GM06990 (cell line): ENCODE data around the gene SLC9B1.
"Not testable (repeated sequence)": the region's sequence is repeated elsewhere in the genome, so short reads cannot be mapped to it uniquely, and the experiment has no call there.

ENCODE experiments used
- DNase-seq: peaks from one replicate; pipeline ENCODE4 v3.0.0-alpha.2; 2011; ENCODE audit not compliant: insufficient read length; ENCODE audit errors: extremely low read depth
- H3K27me3 ChIP-seq: replicated peaks from 2 replicates; pipeline ENCODE4 v1.6.0; 2011; ENCODE audit warnings: low read length; ENCODE audit not compliant: control insufficient read depth, insufficient read depth
- H3K36me3 ChIP-seq: 2 replicates; pipeline ENCODE4 v1.5.1; 2011; ENCODE audit warnings: low read length; ENCODE audit not compliant: control insufficient read depth, insufficient read depth
- H3K4me3 ChIP-seq: replicated peaks from 2 replicates; pipeline ENCODE4 v1.5.1; 2011; ENCODE audit warnings: low read depth, mild to moderate bottlenecking, control low read depth, low read length
- TF ChIP-seq, protein P1 (sequence below): IDR thresholded peaks from 2 replicates; pipeline ENCODE4 v1.5.1; 2011; ENCODE audit warnings: low read length, control low read depth, mild to moderate bottlenecking, inconsistent platforms; ENCODE audit not compliant: insufficient read depth, poor library complexity, severe bottlenecking

SLC9B1 gene

DNA sequence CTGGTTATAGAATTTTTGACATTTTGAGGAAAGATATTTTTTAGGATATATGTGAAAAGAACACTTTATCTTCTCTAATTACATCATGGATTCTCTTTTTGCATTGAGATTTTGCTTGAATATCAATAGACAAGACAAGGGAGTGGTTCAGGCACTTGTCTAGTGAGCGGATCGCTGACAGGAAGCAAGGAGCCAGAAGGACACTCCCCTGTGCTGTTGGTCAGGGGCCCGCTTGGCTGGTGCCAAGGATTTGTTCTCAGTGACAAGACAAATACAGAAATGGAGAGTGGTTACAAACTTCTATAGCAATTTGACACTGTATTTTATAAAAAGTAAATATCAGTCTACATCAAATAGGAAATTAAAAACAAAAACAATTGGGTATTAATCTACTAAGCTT lies 60.0 kb downstream of the SLC9B1 start:
- TF ChIP-seq, protein P1, sequence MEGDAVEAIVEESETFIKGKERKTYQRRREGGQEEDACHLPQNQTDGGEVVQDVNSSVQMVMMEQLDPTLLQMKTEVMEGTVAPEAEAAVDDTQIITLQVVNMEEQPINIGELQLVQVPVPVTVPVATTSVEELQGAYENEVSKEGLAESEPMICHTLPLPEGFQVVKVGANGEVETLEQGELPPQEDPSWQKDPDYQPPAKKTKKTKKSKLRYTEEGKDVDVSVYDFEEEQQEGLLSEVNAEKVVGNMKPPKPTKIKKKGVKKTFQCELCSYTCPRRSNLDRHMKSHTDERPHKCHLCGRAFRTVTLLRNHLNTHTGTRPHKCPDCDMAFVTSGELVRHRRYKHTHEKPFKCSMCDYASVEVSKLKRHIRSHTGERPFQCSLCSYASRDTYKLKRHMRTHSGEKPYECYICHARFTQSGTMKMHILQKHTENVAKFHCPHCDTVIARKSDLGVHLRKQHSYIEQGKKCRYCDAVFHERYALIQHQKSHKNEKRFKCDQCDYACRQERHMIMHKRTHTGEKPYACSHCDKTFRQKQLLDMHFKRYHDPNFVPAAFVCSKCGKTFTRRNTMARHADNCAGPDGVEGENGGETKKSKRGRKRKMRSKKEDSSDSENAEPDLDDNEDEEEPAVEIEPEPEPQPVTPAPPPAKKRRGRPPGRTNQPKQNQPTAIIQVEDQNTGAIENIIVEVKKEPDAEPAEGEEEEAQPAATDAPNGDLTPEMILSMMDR, result no peak
- H3K4me3 ChIP-seq, result no peak overlapping the region
- H3K27me3 ChIP-seq, result no peaks in the 10 kb centered on the region
- no peak for DNase-seq
- no peaks in the 10 kb centered on the region for H3K36me3 ChIP-seq

- no peak for DNase-seq
- H3K4me3 ChIP-seq, result no peak overlapping the region
- no peaks in the 10 kb centered on the region for H3K36me3 ChIP-seq
- TF ChIP-seq, protein P1, result no peak
- H3K27me3 ChIP-seq, result no peaks in the 10 kb centered on the region
Measured at GRCh38 chr4:102945066-102945465, 74.4 kb downstream of the SLC9B1 start.

- H3K27me3 ChIP-seq, H3K36me3 ChIP-seq, DNase-seq, H3K4me3 ChIP-seq: not testable (repeated sequence)
Measured at GRCh38 chr4:102938063-102938462, 81.4 kb downstream of the SLC9B1 start.

- TF ChIP-seq, protein P1, result no peak
- H3K36me3 ChIP-seq, result no peaks in the 10 kb centered on the region
- no peak for DNase-seq
- no peaks in the 10 kb centered on the region for H3K27me3 ChIP-seq
- H3K4me3 ChIP-seq, result no peak overlapping the region
Measured at GRCh38 chr4:102935716-102936115, 83.8 kb downstream of the SLC9B1 start.

DNA sequence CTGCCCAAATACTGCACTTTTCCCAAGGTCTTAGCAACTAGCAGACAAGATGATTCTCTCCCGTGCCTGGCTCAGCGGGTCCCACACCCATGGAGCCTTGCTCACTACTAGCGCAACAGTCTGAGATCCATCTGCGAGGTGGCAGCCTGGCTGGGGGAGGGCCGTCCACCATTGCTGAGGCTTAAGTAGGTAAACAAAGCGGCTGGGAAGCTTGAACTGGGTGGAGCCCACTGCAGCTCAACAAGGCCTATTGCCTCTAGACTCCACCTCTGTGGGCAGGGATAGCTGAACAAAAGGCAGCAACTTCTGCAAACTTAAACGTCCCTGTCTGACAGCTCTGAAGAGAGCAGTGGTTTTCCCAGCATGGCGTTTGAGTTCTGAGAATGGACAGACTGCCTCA lies 99.8 kb downstream of the SLC9B1 start:
- H3K4me3 ChIP-seq, result not testable (repeated sequence)

GRCh38 chr4:102918859-102919258 lies 100.6 kb downstream of the SLC9B1 start:
- no peak for DNase-seq

More for the DNA sequence above, 99.8 kb downstream of the SLC9B1 start:
- H3K27me3 ChIP-seq, DNase-seq, H3K36me3 ChIP-seq: not testable (repeated sequence)

DNA sequence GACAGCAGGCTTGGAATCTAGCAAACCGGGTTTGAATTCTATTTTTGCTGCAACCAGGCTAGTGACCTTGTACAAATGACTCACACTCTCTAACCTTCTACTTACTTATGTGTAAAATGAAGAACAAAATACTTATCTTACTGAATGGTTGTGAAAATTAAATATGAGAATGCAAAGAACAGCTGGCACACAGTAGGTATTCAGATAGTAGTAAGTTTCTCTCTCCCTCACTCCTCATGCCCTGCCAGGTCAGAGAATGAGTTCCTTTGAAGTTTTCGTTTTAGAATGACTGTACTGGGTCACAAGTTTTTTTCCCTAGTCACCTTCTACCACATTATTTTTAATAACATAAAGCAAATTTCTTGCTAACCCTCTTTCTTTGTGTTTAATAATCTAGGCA lies 117.7 kb downstream of the SLC9B1 start:
- Histone ChIP-seq H3K27me3 (no peaks in the 10 kb centered on the region), H3K36me3 (no peaks in the 10 kb centered on the region), H3K4me3 (no peak overlapping the region)
- DNase-seq, result no peak
- TF ChIP-seq, protein P1, result no peak

More at GRCh38 chr4:102918859-102919258, 100.6 kb downstream of the SLC9B1 start:
- H3K27me3 ChIP-seq, result no peaks in the 10 kb centered on the region
- TF ChIP-seq, protein P1, result no peak
- H3K4me3 ChIP-seq, result no peak overlapping the region
- no peaks in the 10 kb centered on the region for H3K36me3 ChIP-seq

- not testable (repeated sequence) for DNase-seq, H3K4me3 ChIP-seq, H3K27me3 ChIP-seq, H3K36me3 ChIP-seq
Measured at GRCh38 chr4:102897610-102898009, 121.9 kb downstream of the SLC9B1 start.

DNA sequence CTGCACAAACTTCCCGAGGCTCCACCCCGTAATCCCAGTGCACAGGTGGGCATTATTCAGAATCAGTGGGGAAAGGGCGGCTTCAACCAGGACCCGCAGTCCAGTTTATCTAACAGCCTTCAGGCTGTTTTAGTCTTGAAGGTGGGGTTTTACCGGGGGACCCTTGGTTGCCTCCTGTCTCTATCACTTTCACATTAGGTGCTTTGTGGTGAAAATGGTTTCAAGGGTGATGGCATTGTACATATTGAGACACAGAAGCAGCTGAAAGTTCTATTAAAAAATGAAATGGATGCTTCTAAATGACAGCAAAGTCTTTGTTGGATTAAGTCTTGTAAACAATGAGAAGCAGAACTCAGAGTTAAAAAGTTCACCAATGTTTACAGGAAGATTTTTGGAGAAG lies 123.0 kb downstream of the SLC9B1 start:
- H3K36me3 ChIP-seq, DNase-seq, H3K27me3 ChIP-seq, H3K4me3 ChIP-seq: not testable (repeated sequence)

DNA sequence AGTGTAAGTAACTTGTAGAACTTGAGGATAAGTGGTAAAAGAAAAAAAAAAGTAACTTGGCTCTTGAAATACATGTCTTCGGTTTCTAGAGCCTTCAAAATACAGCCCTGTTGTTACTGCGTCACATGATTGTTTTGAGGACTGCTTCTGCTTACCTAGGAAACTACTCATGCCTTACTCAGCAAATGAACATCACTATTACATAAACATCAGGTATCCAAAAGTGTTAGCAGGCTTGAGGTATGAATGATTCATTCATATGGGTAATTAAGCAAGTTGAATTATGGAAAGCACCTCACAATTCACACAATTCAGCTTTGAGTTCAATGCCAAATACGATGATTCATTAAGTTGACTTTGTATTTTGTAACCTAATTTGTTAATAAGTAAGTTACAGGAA lies 129.6 kb downstream of the SLC9B1 start:
- DNase-seq, H3K27me3 ChIP-seq, H3K4me3 ChIP-seq, H3K36me3 ChIP-seq: not testable (repeated sequence)
